ENCODE data around the gene TMPRSS6. TPM values are rescaled to one million over a fixed set of nuclear protein-coding genes. Genes with fewer than 3 reads are reported as not detected.

TMPRSS6 gene
- total RNA-seq, 2 experiments from 2014 or later: 11.3 to 12.4 TPM

DNA sequence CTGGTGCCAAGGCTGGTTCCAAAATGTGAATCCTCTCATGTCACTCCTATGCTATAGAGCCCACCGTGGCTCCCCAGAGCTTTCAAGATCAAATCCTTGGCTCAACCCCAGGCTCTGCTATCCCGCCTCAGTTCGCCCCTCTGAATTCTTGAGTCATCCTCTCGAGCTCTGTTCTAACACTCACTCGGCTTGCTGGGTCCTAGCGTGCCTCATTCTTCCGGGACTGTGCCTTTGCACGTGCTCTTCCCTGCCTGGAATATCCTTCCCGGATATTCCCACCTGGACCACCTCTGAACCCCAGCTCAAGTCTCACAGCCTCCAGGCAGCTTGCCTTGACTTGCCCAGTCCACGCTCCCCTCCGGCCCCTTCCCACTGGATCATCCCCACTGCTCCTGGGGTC is 45.0 kb downstream of the TMPRSS6 start:
- no peaks in the 10 kb centered on the region for H3K9me3 Mint-ChIP-seq
- peaks cover 37% of the 10 kb centered on the region for H3K4me1 Mint-ChIP-seq (ENCODE audit: low read depth)
- no peak for DNase-seq
- no peak for ATAC-seq
- H3K4me3 Mint-ChIP-seq: no peak overlapping the region
- no peak overlapping the region for H3K27ac Mint-ChIP-seq
- peaks cover 4% of the 10 kb centered on the region for H3K36me3 Mint-ChIP-seq (ENCODE audit: low read depth)
- TF ChIP-seq, protein P1, sequence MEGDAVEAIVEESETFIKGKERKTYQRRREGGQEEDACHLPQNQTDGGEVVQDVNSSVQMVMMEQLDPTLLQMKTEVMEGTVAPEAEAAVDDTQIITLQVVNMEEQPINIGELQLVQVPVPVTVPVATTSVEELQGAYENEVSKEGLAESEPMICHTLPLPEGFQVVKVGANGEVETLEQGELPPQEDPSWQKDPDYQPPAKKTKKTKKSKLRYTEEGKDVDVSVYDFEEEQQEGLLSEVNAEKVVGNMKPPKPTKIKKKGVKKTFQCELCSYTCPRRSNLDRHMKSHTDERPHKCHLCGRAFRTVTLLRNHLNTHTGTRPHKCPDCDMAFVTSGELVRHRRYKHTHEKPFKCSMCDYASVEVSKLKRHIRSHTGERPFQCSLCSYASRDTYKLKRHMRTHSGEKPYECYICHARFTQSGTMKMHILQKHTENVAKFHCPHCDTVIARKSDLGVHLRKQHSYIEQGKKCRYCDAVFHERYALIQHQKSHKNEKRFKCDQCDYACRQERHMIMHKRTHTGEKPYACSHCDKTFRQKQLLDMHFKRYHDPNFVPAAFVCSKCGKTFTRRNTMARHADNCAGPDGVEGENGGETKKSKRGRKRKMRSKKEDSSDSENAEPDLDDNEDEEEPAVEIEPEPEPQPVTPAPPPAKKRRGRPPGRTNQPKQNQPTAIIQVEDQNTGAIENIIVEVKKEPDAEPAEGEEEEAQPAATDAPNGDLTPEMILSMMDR (IDR thresholded peaks at IDR 0.05): no peak
- POLR2A ChIA-PET: interaction anchor here (1.8 to 2.2 kb wide), 2 partner anchors 12 to 58 kb away, joined by 4 to 6 read pairs; partner anchors contain the start of gene KCTD17
- peaks cover 16% of the 10 kb centered on the region for H3K27me3 Mint-ChIP-seq
- CTCF ChIA-PET: no interaction called here
- intact Hi-C loops (cut with micrococcal nuclease): no loop called here

DNA sequence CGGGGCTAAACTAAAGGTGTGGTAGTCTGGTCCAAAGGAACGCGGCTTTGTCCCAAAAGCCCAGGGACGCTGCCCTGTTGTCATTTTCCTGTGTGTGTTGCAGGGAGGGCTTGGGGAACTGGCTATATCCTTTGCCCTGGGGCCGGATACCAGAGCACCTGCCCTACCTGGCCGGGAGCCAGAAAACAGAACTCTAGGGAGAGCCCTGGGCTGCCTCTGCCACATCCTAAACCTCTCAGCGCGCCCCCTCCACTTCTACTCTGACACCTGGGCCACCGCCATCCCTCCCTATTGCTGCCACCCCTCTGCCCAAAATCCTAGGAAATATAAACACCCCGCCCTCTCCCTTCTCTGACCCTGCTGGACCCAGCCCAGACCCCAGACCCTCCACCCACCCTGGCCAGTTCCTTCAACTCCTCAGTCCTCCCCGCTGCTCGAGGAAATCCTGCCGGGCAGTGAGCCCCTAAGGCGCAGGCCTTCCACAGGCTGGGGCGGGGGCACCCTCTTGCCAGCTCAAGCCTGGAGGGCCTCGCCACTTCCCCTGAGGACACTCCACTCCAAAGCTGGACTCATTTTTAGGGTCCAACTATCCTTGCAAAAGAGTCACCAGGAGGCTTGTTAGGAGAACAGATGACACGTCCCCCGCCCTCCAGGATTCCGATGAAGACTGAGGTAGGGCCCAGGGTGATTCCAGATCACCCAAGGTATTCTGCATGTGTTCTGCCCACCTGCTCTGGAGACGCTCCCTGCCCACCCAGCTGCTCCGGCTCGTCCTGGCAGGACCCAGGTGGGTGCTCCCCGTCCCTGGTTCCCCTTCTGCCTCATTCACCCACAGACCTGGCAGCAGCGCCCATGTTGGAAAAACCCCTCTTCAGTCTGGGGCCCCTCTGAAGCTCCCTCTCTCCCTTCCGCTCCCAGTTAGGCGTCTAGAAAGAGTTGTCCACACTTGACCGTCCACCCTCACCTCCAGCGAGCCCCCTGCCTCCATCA is 45.8 kb downstream of the TMPRSS6 start:
- peaks cover 13% of the 10 kb centered on the region for H3K27me3 Mint-ChIP-seq
- H3K36me3 Mint-ChIP-seq (ENCODE audit: low read depth): peaks cover 4% of the 10 kb centered on the region
- TF ChIP-seq, protein P1 (IDR thresholded peaks at IDR 0.05): no peak
- CTCF ChIA-PET: interaction anchor here (1.1 kb wide), 1 partner anchor 42 kb away, joined by 3 read pairs; no protein-coding TSS in a partner anchor
- DNase-seq (peak; percentile 38), ATAC-seq (no peak)
- peaks cover 37% of the 10 kb centered on the region for H3K4me1 Mint-ChIP-seq (ENCODE audit: low read depth)
- H3K4me3 Mint-ChIP-seq: no peak overlapping the region
- H3K27ac Mint-ChIP-seq: peak overlapping the region; percentile 11
- POLR2A ChIA-PET: interaction anchor here (1.8 to 2.2 kb wide), 2 partner anchors 12 to 59 kb away, joined by 4 to 6 read pairs; partner anchors contain the start of gene KCTD17
- H3K9me3 Mint-ChIP-seq: no peaks in the 10 kb centered on the region
- intact Hi-C loops (cut with micrococcal nuclease): no loop called here

DNA sequence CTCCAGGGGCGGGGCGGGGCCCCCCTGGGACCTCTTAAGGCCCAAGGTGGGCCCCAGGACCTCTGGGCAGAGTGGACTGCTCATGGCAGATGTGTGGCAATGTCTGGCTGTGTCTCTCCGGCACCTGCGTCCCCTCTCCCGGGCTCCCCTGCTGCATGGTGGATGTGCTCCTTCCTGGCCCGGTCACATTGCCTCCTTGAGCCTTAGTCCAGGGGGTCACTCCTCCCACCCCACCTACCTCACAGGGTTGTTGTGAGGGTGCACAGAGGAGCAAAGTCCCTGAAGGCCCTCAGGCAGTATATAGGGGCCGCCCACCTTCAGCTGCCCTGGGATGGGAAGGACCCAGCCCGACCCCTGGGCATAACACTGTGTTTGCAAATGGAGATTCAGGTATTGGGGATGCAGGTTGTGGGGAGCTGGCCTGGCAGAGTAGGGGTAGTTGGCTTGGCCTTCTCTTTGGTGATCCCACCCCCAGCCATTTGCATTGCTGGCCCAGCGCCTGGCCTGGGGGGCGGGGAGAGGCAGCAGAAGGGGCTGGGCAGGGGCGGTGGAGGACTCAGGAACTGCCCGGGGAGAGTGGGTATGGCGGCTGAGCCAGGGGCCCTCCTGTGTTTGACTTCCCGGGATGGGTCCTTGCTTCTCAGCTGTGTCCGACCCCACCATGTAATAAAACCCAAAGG is 46.7 kb downstream of the TMPRSS6 start:
- ChIA-PET POLR2A (no interaction called here), CTCF (interaction anchor here (1.1 kb wide), 1 partner anchor 41 kb away, joined by 3 read pairs; no protein-coding TSS in a partner anchor)
- Mint-ChIP-seq H3K36me3 (ENCODE audit: low read depth) (peaks cover 4% of the 10 kb centered on the region), H3K27ac (no peak overlapping the region), H3K27me3 (peaks cover 5% of the 10 kb centered on the region), H3K9me3 (no peaks in the 10 kb centered on the region), H3K4me3 (no peak overlapping the region), H3K4me1 (ENCODE audit: low read depth) (peaks cover 37% of the 10 kb centered on the region)
- DNase-seq (no peak), ATAC-seq (no peak)
- TF ChIP-seq, protein P1 (IDR thresholded peaks at IDR 0.05): no peak
- intact Hi-C loops (cut with micrococcal nuclease): no loop called here

DNA sequence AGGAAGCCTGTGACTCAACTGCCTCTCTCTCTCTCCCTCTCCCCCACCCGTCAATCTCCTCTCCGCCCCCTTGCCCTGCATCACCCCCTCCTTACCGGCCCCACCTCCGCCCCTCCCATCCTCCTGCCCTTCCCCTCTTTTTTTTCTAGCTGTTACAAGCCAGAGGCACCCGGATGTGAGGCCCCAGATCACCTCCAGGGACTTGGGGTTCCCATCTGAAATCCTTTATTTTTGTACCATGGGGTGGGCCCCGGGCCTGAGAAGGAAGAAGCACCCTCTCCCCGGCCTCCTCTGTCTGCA is 47.2 kb downstream of the TMPRSS6 start:
- CTCF ChIA-PET: no interaction called here
- TF ChIP-seq, protein P1 (IDR thresholded peaks at IDR 0.05): no peak
- intact Hi-C loops (cut with micrococcal nuclease): no loop called here
- Mint-ChIP-seq H3K4me1 (ENCODE audit: low read depth) (peaks cover 37% of the 10 kb centered on the region), H3K4me3 (no peak overlapping the region), H3K9me3 (no peaks in the 10 kb centered on the region), H3K36me3 (ENCODE audit: low read depth) (peaks cover 7% of the 10 kb centered on the region), H3K27me3 (peaks cover under 1% of the 10 kb centered on the region), H3K27ac (no peak overlapping the region)
- ATAC-seq (no peak), DNase-seq (peak; percentile 50)
- POLR2A ChIA-PET: interaction anchor here (1.0 to 1.2 kb wide), 2 partner anchors 59 to 85 kb away, joined by 3 read pairs; no protein-coding TSS in a partner anchor
